CD4-positive, alpha-beta T cell treated with Interferon alpha-2 for 1 hour (primary cell): Measurements from ENCODE around the gene GNPTAB.
"Not testable (repeated sequence)": the region's sequence is repeated elsewhere in the genome, so short reads cannot be mapped to it uniquely, and the experiment has no call there.

ENCODE experiments used
- DNase-seq, 2 donors: peaks; one replicate each; pipeline ENCODE4 v3.0.0-alpha.2; 2020 to 2022

GNPTAB gene

DNA sequence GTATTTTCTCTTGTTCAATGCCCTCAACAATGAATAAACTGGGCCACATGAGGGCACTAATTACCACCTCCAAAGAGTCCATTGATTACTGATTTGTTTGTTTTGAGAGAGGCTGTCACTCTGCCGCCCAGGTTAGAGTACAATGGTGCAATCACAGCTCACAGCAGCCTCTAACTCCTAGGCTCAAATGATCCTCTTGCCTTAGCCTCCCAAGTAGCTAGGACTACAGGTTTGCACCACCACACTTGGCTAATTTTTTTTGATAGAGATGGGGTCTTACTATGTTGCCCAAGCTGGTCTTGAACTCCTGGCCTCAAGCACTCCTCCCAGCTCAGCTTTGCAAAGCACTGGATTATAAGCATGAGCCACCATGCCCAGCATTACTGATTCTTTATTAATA lies 63.2 kb downstream of the GNPTAB start:
- DNase-seq = no peak

- no peak for DNase-seq
Measured at GRCh38 chr12:101764051-101764792, 66.5 kb downstream of the GNPTAB start.

- no peak for DNase-seq
Measured at GRCh38 chr12:101763246-101763931, 67.4 kb downstream of the GNPTAB start.

DNA sequence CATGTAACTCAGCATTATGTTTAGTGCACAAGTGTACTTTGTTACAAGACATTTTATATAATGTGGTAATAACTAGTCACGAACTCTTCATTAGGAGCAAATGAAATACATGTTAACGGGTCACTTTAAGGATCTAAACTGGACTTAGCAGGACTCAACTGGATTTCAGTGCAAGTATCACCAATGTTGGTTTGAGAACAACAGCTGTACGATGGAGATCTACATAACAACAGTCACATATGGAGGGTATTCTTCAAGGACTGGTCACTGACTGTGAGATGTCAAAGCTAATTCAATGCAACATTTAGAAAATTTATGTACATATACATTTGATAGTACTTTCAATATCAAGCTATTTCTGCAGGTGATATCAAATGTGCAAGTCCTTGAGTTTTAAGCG lies 69.0 kb downstream of the GNPTAB start:
- DNase-seq = no peak

DNA sequence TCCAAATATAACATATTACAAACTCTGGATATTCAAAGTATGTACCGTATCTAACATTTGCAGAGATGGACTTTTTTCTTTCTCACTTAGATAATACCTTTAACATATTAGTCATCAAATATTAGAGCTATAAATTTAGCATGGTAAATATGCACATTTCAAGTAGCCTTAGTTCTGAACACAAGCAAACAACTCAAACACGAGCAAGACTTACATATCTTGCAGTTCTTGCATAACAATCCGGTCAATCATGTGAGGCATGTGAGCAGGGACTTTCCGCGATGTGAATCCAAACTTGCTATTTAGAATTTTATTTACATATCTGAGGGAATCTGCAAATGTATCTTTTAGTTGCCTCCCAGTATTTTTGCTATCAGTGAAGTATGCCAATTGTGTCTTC lies 69.4 kb downstream of the GNPTAB start:
- no peak for DNase-seq

- peak; percentile 7 to 57 for DNase-seq
Measured at GRCh38 chr12:101759396-101760047, 71.2 kb downstream of the GNPTAB start.

DNA sequence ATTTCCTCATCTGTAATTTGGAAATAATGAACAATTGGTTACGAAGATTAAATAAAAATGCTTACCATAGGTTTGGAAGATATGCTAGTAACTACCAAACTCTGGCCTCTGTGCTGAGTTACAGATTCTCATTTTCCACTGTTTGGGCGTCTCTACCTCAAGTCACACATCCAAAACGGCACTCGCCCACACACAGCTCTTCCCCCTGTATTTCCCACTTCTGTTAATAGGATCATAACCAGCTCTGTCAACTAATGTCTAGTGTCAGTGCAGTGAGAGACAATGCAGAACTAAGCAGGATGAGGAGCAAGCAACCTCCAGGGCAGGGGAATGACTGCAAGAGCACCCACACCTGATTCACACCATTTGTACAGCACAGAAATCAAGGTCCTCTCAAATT lies 80.6 kb downstream of the GNPTAB start:
- no peak for DNase-seq

GRCh38 chr12:101749657-101750056 lies 81.1 kb downstream of the GNPTAB start:
- no peak for DNase-seq

DNA sequence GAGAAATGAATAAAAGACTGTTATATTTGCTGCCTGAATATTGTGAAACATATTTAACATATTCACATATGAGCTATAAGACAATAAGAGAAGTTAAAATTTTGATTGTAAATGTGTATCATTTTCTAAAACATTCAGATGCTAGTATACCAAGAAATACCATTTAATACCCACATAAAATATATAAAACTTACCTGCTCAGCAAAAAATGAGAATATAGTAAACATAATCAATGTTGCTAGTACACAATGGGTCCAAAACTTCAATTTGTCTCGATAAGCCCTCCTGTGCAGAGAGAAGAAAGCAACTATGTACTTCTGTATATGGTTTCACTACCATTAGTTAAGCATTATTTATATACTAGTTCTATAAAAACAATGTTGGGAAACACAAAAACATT lies 81.9 kb downstream of the GNPTAB start:
- no peak for DNase-seq

GRCh38 chr12:101747697-101748096 lies 83.1 kb downstream of the GNPTAB start:
- DNase-seq = no peak

DNA sequence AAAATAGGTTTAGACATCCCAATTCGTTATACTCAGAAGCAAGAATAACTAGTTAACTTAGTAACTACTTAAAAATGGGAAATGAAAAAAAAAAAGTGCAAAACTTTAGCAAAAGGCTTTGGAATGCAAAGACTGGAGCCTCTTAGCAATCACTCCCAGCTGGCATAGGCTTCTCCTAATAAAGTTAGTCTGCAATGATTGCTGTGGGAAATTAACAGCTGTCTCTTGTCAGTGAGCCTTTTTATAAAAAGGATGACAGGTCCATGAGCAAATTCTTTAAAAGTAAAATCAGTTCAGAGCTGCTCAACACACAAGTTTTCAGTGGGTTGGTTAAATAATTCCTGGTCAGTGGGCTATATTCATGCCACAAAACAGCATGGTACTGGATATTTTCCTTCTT lies 84.1 kb downstream of the GNPTAB start:
- DNase-seq = no peak

DNA sequence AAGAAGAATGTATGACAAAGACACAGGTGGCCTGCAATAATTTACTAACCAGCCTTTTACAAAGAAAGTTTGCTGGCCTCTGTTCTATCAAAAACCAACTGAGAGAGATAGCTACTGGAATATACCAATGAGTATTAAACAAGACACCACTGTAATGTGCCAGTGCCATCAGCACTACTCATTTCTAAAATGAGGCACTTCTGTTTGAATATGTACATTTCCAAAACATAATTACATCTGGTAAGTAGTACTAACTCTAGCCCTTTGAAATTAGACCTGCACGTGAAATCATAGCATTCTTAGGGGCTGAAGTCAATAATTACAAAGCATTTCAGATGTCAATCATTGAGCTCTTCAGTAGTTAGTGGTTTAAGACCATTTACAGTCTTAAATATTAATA lies 84.6 kb downstream of the GNPTAB start:
- no peak for DNase-seq

- no peak for DNase-seq
Measured at GRCh38 chr12:101745481-101745880, 85.3 kb downstream of the GNPTAB start.

DNA sequence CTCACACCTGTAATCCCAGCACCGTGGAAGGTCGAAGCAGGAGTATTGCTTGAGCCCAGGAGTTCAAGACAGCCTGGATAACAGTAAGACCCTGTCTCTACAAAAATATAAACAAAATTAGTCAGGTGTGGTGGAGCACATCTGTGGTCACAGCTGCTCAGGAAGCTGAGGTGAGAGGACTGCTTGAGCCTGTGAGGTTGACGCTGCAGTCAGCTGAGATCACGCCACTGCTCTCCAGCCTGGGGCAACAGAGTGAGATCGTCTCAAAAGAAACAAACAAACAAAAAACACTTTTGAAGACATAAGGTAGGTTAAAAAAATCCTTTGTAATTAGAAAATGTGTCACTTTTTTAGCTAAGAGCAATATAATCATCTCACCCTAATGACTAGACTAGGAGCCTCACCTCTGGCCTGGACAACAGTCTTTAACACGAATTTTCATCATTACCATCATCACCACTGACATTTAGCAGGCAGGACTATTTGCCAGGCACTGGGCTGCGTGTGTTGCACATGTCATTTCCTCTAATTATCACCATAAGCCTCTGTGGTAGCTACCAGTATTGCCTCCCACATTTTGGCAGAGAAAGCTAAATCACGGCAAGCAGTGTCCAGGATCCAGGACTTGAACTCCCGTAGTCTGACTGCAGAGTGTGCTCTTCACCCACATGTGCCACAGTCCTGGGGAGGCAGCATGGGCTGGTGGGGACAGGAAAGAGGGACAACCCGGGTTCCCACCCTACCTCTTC lies 86.9 kb downstream of the GNPTAB start:
- DNase-seq = peak; percentile 12 to 77

DNA sequence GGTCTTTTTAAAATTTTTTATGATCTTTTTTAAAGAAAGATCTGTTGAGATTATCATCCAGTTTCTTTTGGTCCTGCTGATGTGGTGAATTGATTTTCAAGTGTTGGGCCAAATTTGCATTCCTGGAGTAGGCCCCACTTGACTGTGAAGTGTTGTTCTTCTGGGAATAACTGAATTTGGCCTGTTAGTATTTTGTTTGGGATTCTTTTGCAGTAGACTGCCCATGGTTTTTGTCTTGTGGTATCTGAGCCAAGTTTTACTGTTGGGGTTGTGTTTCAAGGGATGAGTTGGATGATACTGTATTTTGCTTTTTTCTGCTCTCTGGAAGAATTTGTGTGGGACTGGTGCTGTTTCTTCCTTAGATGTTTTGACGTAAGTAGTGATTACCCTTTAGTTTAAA lies 87.5 kb downstream of the GNPTAB start:
- DNase-seq = no peak

GRCh38 chr12:101740980-101741379 lies 89.8 kb downstream of the GNPTAB start:
- DNase-seq = no peak

DNA sequence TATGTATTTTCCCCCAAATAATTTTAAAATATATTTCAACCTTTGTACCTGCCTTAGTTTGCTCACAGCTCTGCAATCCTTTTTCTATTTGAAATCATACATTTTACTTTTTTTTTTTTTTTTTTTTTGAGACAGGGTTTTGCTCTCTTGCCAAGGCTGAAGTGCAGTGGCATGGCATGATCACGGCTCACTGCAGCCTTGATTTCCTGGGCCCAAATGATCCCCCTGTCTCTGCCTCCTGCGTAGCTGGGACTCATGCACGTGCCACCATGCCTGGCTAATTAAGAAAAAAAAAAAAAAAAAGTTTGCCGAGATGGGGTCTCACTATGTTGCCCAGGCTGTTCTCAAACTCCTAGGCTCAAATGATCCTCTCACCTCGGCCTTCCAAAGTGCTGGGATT lies 90.2 kb downstream of the GNPTAB start:
- DNase-seq = no peak

GRCh38 chr12:101738920-101739665 lies 91.7 kb downstream of the GNPTAB start, which contains the start of gene SYCP3:
Gene SYCP3, minus strand, starts transcription at chr12:101739462. Its CDS starts 1,527 bp downstream, at chr12:101737935.
- no peak for DNase-seq

DNA sequence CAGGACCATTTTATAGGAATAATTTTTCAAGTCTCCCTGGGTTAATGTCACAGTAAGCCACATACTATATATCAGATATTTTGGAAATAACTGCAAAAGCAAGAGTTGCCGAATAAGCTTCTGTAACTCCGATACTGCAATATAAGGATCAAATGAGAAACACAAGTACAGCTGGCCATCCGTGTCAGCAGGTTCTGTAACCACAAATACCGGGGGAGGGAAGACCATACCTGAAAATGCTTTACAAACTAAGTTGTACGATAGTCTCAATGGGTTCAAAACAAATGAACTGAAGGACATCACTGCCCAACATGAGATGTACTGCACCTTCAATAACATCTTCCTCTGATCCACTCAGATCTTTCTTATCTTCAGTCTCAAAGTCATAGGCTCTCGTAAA lies 93.3 kb downstream of the GNPTAB start:
- DNase-seq = no peak

GRCh38 chr12:101734482-101734881 lies 96.3 kb downstream of the GNPTAB start:
- DNase-seq = not testable (repeated sequence)

DNA sequence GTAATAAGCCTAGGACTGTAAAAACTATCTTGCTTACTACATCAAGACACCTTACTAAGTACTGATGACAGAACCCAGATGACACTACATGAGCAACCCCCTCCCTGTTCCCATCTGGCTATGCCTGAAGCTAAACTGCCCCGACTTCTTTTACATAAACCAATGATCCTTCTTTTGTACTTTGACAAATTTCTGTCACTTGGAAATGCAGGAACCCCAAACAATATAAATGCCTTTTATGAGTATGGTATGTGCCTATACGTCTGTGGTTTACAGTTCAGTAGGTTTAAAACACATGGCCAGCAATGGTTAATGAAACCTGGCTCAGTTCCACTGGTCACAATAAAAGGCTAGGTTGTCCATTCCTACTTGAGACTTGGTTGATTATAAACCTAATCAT lies 97.6 kb downstream of the GNPTAB start:
- no peak for DNase-seq

DNA sequence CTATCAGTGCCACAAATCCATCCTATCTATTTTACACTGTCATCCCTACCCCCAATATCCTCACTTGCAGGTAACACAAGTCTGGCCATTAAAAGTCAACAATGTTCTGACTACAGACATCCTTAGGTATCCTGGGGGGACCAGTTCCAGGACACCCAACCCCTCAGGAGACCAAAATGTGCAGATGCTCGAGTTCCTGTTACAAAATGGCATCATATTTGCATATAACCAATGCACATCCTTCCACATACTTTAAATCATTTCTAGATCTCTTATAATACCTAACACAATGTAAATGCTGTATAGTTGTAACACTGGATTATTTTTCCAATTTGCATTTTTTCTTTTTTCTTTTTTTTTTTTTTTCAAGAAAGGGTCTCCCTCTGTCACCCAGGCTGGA lies 98.4 kb downstream of the GNPTAB start:
- DNase-seq = no peak

GRCh38 chr12:101729842-101730241 lies 100.9 kb downstream of the GNPTAB start:
- DNase-seq = no peak
